Duodenal mucosa (tissue), 2 donors: ENCODE data around the gene SAG.

Source experiments
- H3K27ac ChIP-seq: one replicate; pipeline ENCODE4 v1.7.0; 2013; ENCODE audit warnings: low read depth, low read length
- H3K27me3 ChIP-seq, 2 donors: one replicate each; pipeline ENCODE4 v1.7.0; 2013; ENCODE audit warnings: low read length in 2 of 2, control low read depth in 1 of 2; ENCODE audit not compliant: insufficient read depth in 2 of 2, control insufficient read depth in 1 of 2
- H3K36me3 ChIP-seq, 2 donors: one replicate each; pipeline ENCODE4 v1.7.0; 2013; ENCODE audit warnings: low read length in 2 of 2, control low read depth in 1 of 2; ENCODE audit not compliant: insufficient read depth in 2 of 2, control insufficient read depth in 1 of 2
- H3K4me1 ChIP-seq, 2 donors: one replicate each; pipeline ENCODE4 v1.7.0; 2013; ENCODE audit warnings: low read length in 2 of 2, control low read depth in 1 of 2; ENCODE audit not compliant: insufficient read depth in 2 of 2, control insufficient read depth in 1 of 2
- H3K4me3 ChIP-seq, 2 donors: one replicate each; pipeline ENCODE4 v1.7.0; 2013; ENCODE audit warnings: low read length in 2 of 2, low read depth in 1 of 2
- H3K9ac ChIP-seq, 2 donors: one replicate each; pipeline ENCODE4 v1.7.0; 2013; ENCODE audit warnings: low read length in 2 of 2, low read depth in 1 of 2
- H3K9me3 ChIP-seq, 2 donors: one replicate each; pipeline ENCODE4 v1.7.0; 2013; ENCODE audit warnings: low read length in 2 of 2, control low read depth in 1 of 2; ENCODE audit not compliant: control insufficient read depth in 1 of 2

Gene SAG

DNA sequence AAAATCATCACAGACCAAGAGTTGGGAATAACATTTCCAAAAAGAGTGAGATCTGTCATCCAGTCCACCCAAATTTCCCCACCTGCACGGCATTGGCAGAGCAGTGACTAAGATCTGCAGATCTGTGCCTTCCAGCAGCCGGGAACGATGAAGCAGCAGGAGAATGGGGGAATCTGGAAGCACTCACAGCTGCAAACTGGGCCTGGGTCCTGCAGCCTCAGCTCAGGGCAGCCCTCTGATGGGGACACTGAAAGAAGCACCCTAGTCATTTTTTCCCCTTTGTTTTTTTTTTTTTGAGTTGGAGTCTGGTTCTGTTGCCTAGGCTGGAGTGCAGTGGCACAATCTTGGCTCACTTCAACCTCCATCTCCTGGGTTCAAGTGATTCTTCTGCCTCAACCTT, 4.4 kb upstream of the SAG start:
- Histone ChIP-seq H3K27me3 (no peaks in the 10 kb centered on the region), H3K4me1 (no peaks in the 10 kb centered on the region), H3K9ac (no peak overlapping the region), H3K9me3 (no peaks in the 10 kb centered on the region), H3K27ac (no peak overlapping the region), H3K36me3 (no peaks in the 10 kb centered on the region), H3K4me3 (no peak overlapping the region)

DNA sequence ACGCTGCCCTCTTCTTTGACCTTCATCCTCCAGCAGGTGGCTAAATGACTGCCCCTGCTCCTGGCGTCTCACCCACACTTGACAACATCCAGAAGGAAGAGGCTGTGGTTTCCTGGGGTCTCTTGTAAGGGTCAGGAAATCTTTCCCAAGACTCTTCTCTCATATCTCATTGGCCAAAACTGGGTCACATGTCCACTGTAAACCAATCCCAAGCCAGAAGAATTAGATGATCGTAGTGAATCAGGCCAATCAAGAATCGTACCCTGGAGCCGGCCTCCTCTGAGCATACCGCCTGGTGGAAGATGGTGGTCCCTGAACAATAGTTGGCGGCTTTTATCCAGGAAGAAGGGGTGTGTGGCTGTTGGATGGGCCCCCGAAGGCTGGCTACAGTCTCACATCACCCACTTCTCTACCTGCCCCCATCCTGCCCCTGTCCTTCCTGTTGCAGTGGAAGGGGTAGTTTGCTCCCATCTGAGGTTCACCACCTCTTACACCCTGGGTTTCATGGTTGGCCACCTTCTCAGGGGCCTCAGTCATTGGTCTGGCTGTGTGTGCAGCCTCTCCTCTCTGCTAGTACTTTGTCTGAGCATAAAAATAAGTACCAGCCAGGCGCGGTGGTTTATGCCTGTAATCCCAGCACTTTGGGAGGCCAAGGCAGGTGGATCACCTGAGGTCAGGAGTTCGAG, 3.8 kb downstream of the SAG start:
- Histone ChIP-seq H3K27ac (no peak overlapping the region), H3K27me3 (no peaks in the 10 kb centered on the region), H3K9ac (no peak overlapping the region), H3K4me3 (no peak overlapping the region), H3K9me3 (no peaks in the 10 kb centered on the region), H3K4me1 (no peaks in the 10 kb centered on the region), H3K36me3 (no peaks in the 10 kb centered on the region)

DNA sequence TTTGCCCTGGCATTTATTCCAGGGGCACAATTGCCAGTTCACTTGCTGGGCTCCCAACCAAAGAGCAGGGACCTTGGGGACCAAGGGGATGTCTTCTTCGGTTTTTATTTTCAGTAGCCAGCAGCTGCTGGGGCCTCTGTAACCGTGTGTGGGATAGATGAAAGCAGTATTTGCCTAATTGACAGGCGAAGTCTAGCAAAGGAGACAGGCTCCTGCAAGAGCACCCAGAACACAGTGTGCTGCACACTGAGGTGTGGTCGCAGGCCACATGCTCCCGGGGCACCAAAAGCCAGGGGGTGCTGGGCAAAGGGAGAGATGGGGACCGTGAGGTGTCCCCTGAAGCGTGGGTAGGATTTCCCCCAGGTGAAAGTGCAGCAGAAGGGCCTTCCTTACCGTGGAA, 5.3 kb downstream of the SAG start:
- H3K4me3 ChIP-seq: no peak overlapping the region
- H3K9me3 ChIP-seq: no peaks in the 10 kb centered on the region
- no peak overlapping the region for H3K9ac ChIP-seq
- no peaks in the 10 kb centered on the region for H3K36me3 ChIP-seq
- H3K4me1 ChIP-seq: no peaks in the 10 kb centered on the region
- H3K27ac ChIP-seq: no peak overlapping the region
- no peaks in the 10 kb centered on the region for H3K27me3 ChIP-seq

DNA sequence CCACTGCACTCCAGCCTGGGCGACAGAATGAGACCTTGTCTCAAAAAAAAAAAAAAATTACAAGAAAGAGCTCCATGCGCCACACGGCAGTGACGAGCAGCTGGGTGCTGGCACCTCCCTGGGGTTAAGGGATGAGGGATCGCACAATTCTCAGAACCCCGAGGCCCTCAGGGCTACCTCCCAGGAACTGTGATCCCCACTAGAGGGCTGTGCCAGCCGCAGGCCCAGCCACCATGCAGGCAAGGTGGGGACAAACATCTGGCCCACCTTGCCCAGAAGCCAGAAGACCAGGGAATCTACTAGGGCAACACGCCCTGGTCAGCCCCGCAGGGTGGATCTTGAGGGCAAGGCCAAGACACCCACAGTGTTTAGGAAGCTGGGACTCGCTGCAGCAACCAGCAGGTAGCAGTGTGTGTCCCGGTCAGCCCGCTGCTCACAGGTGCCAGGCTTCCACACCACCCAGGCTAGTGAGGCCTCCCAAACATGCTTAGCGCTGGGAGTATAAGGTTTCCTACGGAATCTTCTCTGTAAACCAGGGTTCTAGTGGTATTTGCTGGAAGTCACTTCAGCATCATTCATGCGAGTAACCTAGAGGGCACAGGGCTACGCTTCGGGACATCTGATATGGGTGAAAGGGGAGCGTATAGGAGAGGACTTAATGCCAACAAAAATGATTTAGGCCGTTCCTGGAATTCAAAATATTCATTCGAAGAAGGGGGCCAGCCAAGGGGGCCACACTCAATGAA, 6.7 kb downstream of the SAG start:
- H3K36me3 ChIP-seq: no peaks in the 10 kb centered on the region

DNA sequence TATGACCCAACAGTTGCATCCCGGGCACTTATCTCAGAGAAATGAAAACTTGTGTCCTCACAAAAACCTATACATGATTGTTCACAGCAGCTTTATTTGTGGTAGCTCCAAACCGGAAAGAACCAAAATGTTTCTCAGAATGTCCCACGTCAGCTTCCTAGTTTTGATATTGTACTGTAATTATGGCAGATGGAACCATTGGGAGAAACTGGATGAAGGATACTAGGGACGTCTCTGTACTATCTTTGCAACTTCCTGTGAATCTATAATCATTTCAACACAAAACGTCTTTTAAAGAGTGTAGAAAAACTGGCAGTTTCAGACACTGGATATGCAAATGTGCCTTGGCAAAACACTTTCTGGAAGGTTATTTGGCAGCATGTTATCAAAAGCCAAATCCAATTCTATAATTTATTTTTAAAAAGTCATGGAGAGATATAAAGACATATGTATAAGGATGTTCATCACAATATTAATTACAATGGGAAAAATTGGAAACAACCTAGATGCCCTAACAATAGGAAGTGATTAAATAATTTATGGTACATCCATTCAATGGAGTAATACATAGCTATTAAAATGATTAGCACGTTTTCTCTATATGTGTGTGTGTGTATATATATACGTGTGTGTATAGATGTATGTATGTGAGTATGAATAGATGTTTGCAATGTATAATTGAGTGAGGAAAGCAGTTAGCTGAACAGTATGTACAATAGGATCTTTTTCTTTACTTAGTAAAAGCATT, 9.8 kb downstream of the SAG start:
- no peaks in the 10 kb centered on the region for H3K36me3 ChIP-seq
- no peak overlapping the region for H3K9ac ChIP-seq
- H3K27ac ChIP-seq: no peak overlapping the region
- H3K27me3 ChIP-seq: no peaks in the 10 kb centered on the region
- H3K9me3 ChIP-seq: no peaks in the 10 kb centered on the region
- no peak overlapping the region for H3K4me3 ChIP-seq
- H3K4me1 ChIP-seq: no peaks in the 10 kb centered on the region

More for the DNA sequence above, 6.7 kb downstream of the SAG start:
- H3K9me3 ChIP-seq: no peaks in the 10 kb centered on the region
- no peak overlapping the region for H3K9ac ChIP-seq
- no peaks in the 10 kb centered on the region for H3K27me3 ChIP-seq
- no peaks in the 10 kb centered on the region for H3K4me1 ChIP-seq
- no peak overlapping the region for H3K27ac ChIP-seq
- no peak overlapping the region for H3K4me3 ChIP-seq

DNA sequence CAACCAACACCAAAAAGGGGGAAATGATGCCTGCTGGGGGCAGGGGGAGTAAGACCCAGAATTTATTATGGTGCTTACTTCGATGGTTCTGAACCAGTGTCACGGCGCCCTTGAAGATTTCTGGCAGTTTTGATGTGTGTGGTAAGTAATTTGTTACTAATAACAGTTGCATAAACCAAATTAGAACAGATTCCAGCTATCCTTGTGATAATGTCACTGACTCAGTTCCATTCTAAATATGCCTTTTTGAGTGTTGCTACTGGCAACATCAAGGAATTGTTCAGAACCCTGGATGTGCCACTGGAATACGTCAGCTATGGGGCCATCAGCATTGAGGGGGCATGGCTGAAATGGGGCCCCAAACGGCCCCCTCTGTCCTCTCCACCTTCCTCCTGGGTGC, 11.6 kb downstream of the SAG start:
- Histone ChIP-seq H3K4me3 (no peak overlapping the region), H3K9me3 (no peaks in the 10 kb centered on the region), H3K27ac (no peak overlapping the region), H3K9ac (no peak overlapping the region), H3K4me1 (no peaks in the 10 kb centered on the region), H3K36me3 (no peaks in the 10 kb centered on the region), H3K27me3 (no peaks in the 10 kb centered on the region)

DNA sequence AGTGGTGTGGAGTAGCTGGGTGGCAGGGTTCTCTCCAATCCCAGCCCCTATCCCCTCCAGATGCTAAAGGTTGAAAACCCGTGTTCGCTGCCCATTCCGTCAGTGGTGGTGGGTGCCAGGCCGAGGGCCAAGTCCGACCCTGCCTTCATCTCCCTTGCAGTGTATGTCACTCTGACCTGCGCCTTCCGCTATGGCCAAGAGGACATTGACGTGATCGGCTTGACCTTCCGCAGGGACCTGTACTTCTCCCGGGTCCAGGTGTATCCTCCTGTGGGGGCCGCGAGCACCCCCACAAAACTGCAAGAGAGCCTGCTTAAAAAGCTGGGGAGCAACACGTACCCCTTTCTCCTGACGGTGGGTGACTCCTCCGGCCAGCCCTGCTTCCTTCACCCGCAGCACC, 12.9 kb downstream of the SAG start:
- H3K4me1 ChIP-seq: no peaks in the 10 kb centered on the region
- no peaks in the 10 kb centered on the region for H3K9me3 ChIP-seq
- no peak overlapping the region for H3K4me3 ChIP-seq
- H3K27ac ChIP-seq: no peak overlapping the region
- no peaks in the 10 kb centered on the region for H3K27me3 ChIP-seq
- H3K36me3 ChIP-seq: no peaks in the 10 kb centered on the region
- no peak overlapping the region for H3K9ac ChIP-seq

DNA sequence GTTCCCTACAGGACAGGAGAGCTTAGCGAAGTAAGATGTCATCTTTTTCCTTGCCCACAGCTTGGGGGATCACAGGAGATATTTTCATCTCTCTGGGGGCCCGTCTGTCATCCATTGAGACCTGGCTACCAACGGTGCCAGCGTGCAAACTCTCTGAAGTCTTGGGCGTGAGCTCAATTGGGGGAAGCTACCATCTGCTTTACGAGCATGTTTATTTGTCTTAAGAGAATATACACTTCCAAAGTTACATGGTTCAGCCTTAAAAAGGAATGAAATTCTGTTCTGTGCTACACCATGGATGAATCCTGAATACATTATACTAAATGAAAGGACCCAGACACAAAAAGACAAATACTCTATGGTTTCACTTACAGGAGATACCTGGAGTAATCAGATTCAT, 13.6 kb downstream of the SAG start:
- Histone ChIP-seq H3K27ac (no peak overlapping the region), H3K27me3 (no peaks in the 10 kb centered on the region), H3K36me3 (no peaks in the 10 kb centered on the region), H3K9me3 (no peaks in the 10 kb centered on the region), H3K4me3 (no peak overlapping the region), H3K9ac (no peak overlapping the region), H3K4me1 (no peaks in the 10 kb centered on the region)

DNA sequence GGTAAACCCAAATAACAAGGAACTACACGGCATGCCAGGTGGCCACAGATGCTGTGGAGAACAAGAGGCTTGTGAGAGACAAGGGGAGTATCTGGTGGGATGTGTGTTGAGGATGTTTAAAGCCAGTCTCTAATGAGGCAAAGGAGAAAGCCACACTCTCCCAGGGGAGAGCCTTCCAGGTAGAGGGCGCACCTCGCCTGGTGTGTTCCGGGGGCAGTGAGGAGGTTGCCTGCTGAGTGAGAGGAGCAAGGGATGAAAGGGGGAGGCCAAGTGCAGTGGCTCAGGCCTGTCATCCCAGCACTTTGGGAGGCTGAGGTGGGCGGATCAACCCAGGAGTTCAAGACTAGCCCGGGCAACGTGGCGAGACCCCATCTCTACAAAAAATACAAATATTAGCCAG, 16.2 kb downstream of the SAG start:
- no peaks in the 10 kb centered on the region for H3K4me1 ChIP-seq
- H3K9ac ChIP-seq: no peak overlapping the region
- no peak overlapping the region for H3K27ac ChIP-seq
- no peaks in the 10 kb centered on the region for H3K36me3 ChIP-seq
- H3K9me3 ChIP-seq: no peaks in the 10 kb centered on the region
- H3K4me3 ChIP-seq: no peak overlapping the region
- no peaks in the 10 kb centered on the region for H3K27me3 ChIP-seq

DNA sequence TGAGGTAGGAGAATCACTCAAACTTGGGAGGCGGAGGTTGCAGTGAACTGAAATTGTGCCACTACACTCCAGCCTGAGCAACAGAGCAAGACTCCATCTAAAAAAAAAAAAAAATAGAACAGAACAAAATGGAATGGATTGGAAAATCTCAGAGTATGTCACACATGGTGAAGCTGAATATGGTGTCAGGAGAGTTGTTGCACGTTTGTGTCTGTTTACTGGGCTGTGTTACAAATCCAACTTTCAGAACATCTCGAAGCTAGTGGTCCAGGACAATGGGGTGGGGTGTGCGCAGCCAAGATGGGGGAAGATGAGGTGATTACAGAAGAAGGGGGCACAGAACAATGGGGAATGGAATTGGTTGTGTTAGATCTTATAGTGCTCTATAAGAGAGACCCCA, 17.6 kb downstream of the SAG start:
- Histone ChIP-seq H3K36me3 (no peaks in the 10 kb centered on the region), H3K4me3 (no peak overlapping the region), H3K27me3 (no peaks in the 10 kb centered on the region), H3K4me1 (no peaks in the 10 kb centered on the region), H3K9ac (no peak overlapping the region), H3K9me3 (no peaks in the 10 kb centered on the region), H3K27ac (no peak overlapping the region)
